Colonic mucosa (tissue), 4 donors: ENCODE results near the gene NRBF2. TPM values are rescaled to one million over a fixed set of nuclear protein-coding genes. Genes with fewer than 3 reads are reported as not detected.

ENCODE experiments used
- DNase-seq: peaks from one replicate; pipeline ENCODE4 v3.0.0-alpha.2; 2020
- H3K27ac ChIP-seq: fragments of 200-600 bp; one replicate; pipeline ENCODE4 v1.8.0; 2021
- H3K27me3 ChIP-seq: fragments of 200-600 bp; one replicate; pipeline ENCODE4 v1.8.0; 2021
- H3K36me3 ChIP-seq: fragments of 200-600 bp; one replicate; pipeline ENCODE4 v1.8.0; 2021
- H3K4me1 ChIP-seq: fragments of 200-600 bp; one replicate; pipeline ENCODE4 v1.8.0; 2021; ENCODE audit warnings: mild to moderate bottlenecking
- H3K4me3 ChIP-seq: fragments of 200-600 bp; one replicate; pipeline ENCODE4 v1.8.0; 2021
- H3K9ac ChIP-seq, 2 donors: one replicate each; pipeline ENCODE4 v1.7.0; 2013; ENCODE audit warnings: control low read depth in 2 of 2, low read depth in 2 of 2, low read length in 2 of 2
- H3K9me3 ChIP-seq: fragments of 200-600 bp; one replicate; pipeline ENCODE4 v1.8.0; 2021
- intact Hi-C: fragments of 100-400 bp; cut with DNase I; formaldehyde crosslinking; loops from one replicate; pipeline ENCODE4 v1.14.1; 2022
- total RNA-seq, 2 donors: library from RNA; stranded (reverse); fragmentation: NEBNext Ultra II Directional in 1 of 2; extraction: Animal tissue kit (Norgen Biotek cat#: 25700) in 1 of 2; gene quantifications; one replicate each; pipeline ENCODE4 v1.2.1, GENCODE V29; 2021
- TF ChIP-seq, protein P1 (sequence below): fragments of 200-600 bp; IDR thresholded peaks from one replicate; pipeline ENCODE4 v1.8.0; 2022; ENCODE audit warnings: antibody characterized with exemption, mild to moderate bottlenecking
- donor health status: healthy.
- donor health status: DM: no; HTN: no; CAD: no.
- donor health status: DM: no; HTN: no; CAD: no.

Gene NRBF2
- total RNA-seq, 2 donors from 2014 or later, result 18.7 to 34.9 TPM

GRCh38 chr10:63168821-63169462 is 35.8 kb downstream of the NRBF2 start:
- intact Hi-C loops, result loop anchor here (5.0 kb wide), 2 partner anchors 458 to 553 kb away; no protein-coding TSS in a partner anchor
- H3K4me1 ChIP-seq, result no peaks in the 10 kb centered on the region
- H3K4me3 ChIP-seq, result no peak overlapping the region
- no peak for DNase-seq
- no peak overlapping the region for H3K27ac ChIP-seq
- H3K27me3 ChIP-seq, result no peaks in the 10 kb centered on the region
- TF ChIP-seq, protein P1, sequence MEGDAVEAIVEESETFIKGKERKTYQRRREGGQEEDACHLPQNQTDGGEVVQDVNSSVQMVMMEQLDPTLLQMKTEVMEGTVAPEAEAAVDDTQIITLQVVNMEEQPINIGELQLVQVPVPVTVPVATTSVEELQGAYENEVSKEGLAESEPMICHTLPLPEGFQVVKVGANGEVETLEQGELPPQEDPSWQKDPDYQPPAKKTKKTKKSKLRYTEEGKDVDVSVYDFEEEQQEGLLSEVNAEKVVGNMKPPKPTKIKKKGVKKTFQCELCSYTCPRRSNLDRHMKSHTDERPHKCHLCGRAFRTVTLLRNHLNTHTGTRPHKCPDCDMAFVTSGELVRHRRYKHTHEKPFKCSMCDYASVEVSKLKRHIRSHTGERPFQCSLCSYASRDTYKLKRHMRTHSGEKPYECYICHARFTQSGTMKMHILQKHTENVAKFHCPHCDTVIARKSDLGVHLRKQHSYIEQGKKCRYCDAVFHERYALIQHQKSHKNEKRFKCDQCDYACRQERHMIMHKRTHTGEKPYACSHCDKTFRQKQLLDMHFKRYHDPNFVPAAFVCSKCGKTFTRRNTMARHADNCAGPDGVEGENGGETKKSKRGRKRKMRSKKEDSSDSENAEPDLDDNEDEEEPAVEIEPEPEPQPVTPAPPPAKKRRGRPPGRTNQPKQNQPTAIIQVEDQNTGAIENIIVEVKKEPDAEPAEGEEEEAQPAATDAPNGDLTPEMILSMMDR, result no peak
- no peaks in the 10 kb centered on the region for H3K9me3 ChIP-seq
- H3K36me3 ChIP-seq, result no peaks in the 10 kb centered on the region
- H3K9ac ChIP-seq, result no peak overlapping the region

DNA sequence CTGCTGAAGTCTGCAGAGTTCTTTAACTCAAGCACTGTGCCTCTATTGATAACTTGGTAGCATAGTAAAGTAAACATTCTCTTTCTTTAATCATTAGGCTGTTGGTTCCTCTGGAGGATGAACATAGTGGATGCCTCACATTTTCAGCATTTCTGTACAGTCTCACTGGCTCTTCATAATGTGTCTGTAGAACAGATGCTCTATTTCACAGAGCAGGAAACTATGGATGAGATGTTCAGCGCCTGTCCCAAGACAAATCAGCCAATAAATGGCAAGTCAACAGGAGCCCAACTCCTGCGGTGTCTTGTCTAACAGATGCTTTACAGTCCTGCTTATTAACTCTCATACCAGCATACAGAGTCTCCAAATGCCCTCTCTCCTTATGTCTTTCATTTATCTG is 36.5 kb downstream of the NRBF2 start:
- Histone ChIP-seq H3K36me3 (no peaks in the 10 kb centered on the region), H3K9me3 (no peaks in the 10 kb centered on the region), H3K9ac (no peak overlapping the region), H3K27me3 (no peaks in the 10 kb centered on the region), H3K4me1 (no peaks in the 10 kb centered on the region), H3K4me3 (no peak overlapping the region), H3K27ac (no peak overlapping the region)
- no peak for DNase-seq
- intact Hi-C loops, result loop anchor here (5.0 kb wide), 2 partner anchors 458 to 553 kb away; no protein-coding TSS in a partner anchor
- TF ChIP-seq, protein P1, result no peak

- TF ChIP-seq, protein P1, result no peak
- Histone ChIP-seq H3K9ac (no peak overlapping the region), H3K27ac (no peak overlapping the region), H3K27me3 (no peaks in the 10 kb centered on the region), H3K4me1 (no peaks in the 10 kb centered on the region), H3K9me3 (no peaks in the 10 kb centered on the region), H3K4me3 (no peak overlapping the region), H3K36me3 (no peaks in the 10 kb centered on the region)
- intact Hi-C loops, result no loop called here
- DNase-seq, result no peak
These were observed 38.2 kb downstream of the NRBF2 start for GRCh38 chr10:63171255-63171855.

DNA sequence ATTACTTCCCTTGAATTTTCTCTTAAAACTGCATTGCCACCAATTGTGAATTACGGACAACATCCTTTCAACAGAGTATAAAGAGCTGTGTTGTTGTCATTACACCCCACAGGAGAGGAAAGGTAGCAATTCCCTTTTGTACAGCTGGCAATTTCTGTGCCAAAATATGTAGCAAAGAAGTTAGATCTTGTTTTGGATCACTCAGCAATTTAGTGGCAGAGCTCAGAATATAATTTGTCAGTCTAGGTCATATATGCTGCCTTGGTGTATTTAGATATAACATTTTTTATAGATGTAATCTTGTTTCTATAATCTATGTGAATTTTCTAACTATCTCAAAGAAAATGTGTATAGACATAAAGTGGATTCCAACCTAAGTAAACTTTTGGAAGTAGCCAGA is 38.8 kb downstream of the NRBF2 start:
- intact Hi-C loops, result no loop called here
- no peak for DNase-seq
- H3K9ac ChIP-seq, result no peak overlapping the region
- no peaks in the 10 kb centered on the region for H3K27me3 ChIP-seq
- no peaks in the 10 kb centered on the region for H3K36me3 ChIP-seq
- no peak overlapping the region for H3K4me3 ChIP-seq
- H3K4me1 ChIP-seq, result no peaks in the 10 kb centered on the region
- H3K9me3 ChIP-seq, result no peaks in the 10 kb centered on the region
- TF ChIP-seq, protein P1, result no peak
- no peak overlapping the region for H3K27ac ChIP-seq

- no peaks in the 10 kb centered on the region for H3K9me3 ChIP-seq
- H3K4me1 ChIP-seq, result no peaks in the 10 kb centered on the region
- no peak overlapping the region for H3K4me3 ChIP-seq
- no peak overlapping the region for H3K27ac ChIP-seq
- H3K36me3 ChIP-seq, result no peaks in the 10 kb centered on the region
- DNase-seq, result no peak
- intact Hi-C loops, result no loop called here
- H3K27me3 ChIP-seq, result no peaks in the 10 kb centered on the region
- H3K9ac ChIP-seq, result no peak overlapping the region
- TF ChIP-seq, protein P1, result no peak
These were observed 40.5 kb downstream of the NRBF2 start for GRCh38 chr10:63173468-63174232.
